ENCODE measurements around the gene CHTF18.

Gene CHTF18

DNA sequence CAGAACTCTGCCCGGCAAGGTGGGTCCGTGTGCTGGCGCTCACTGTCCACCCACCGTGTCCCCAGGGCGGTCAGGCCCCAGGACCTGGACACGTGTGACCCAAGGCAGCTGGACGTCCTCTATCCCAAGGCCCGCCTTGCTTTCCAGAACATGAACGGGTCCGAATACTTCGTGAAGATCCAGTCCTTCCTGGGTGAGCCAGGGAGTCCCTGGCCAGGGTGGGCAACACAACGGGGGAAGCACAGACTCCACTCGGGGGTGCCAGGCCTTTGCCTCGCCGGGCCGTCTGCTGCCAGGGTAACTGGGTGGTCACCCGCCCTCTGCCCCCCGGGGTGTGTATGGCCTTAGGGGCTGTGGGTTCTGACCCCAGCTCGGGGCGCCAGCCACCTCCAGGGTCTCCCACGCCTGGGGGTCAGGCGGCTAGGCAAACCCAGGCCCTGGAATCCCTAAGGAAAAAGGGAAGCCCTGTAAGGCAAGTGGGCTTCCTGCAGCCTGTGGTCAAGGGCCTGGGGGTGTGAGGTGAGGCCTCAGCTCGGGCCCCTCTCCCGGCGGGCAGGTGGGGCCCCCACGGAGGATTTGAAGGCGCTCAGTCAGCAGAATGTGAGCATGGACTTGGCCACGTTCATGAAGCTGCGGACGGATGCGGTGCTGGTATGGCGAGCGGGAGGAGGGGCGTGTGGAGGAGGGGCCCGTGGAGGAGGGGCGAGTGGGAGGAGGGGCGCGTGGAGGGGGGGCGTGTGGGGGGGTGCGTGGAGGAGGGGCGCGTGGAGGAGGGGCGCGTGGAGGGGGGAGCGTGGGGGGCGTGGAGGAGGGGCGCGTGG lies 21.4 kb upstream of the CHTF18 start:
- Histone ChIP-seq H3K4me3 (ENCODE audit: low read depth in 1 of 2, low read length in 2 of 2) (no peak overlapping the region), H3K36me3 (ENCODE audit: control insufficient read depth in 1 of 2, insufficient read depth in 2 of 2, low read length in 2 of 2) (no peaks in the 10 kb centered on the region), H3K27me3 (ENCODE audit: control insufficient read depth in 1 of 2, insufficient read depth in 2 of 2, low read length in 2 of 2) (peaks cover 0 to 3% of the 10 kb centered on the region in 2 donors), H3K9me3 (ENCODE audit: control insufficient read depth in 1 of 2, low read length in 2 of 2) (no peaks in the 10 kb centered on the region), H3K27ac (ENCODE audit: low read depth, low read length) (no peak overlapping the region), H3K4me1 (ENCODE audit: control insufficient read depth in 1 of 2, insufficient read depth in 2 of 2, low read length in 2 of 2) (peaks cover 0 to under 1% of the 10 kb centered on the region in 2 donors), H3K9ac (ENCODE audit: low read depth in 1 of 2, low read length in 2 of 2) (no peak overlapping the region)

DNA sequence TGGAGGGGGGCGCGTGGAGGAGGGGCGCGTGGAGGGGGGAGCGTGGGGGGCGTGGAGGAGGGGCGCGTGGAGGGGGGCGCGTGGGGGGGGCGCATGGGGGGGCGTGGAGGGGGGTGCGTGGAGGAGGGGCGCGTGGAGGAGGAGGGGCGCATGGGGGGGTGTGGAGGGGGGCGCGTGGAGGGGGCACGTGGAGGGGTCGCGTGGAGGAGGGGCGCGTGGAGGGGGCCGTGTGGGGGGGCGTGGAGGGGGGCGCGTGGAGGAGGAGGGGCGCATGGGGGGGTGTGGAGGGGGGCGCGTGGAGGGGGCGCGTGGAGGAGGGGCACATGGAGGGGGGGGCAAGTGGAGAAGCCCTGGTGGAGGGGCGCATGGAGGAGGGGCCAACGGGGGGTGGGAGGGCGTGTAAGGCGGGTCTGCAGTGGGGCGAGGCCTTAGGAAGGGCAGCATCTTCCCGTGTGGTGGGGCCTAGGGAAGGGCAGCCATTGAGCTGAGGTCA lies 20.6 kb upstream of the CHTF18 start:
- no peaks in the 10 kb centered on the region for H3K27me3 ChIP-seq (ENCODE audit: control insufficient read depth in 1 of 2, insufficient read depth in 2 of 2, low read length in 2 of 2)
- no peak overlapping the region for H3K27ac ChIP-seq (ENCODE audit: low read depth, low read length)
- no peaks in the 10 kb centered on the region for H3K9me3 ChIP-seq (ENCODE audit: control insufficient read depth in 1 of 2, low read length in 2 of 2)

DNA sequence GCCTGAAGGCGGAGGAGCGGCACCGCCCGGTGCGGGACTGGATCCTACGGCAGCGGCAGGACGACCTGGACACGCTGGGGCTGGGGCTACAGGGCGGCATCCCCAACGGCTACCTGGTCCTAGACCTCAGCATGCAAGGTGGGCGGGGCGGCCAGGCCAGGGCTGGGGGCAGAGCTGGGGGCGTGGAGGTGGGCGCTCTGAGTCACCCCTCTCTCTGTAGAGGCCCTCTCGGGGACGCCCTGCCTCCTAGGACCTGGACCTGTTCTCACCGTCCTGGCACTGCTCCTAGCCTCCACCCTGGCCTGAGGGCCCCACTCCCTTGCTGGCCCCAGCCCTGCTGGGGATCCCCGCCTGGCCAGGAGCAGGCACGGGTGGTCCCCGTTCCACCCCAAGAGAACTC lies 20.0 kb upstream of the CHTF18 start:
- Histone ChIP-seq H3K4me1 (ENCODE audit: control insufficient read depth in 1 of 2, insufficient read depth in 2 of 2, low read length in 2 of 2) (no peaks in the 10 kb centered on the region), H3K27me3 (ENCODE audit: control insufficient read depth in 1 of 2, insufficient read depth in 2 of 2, low read length in 2 of 2) (no peaks in the 10 kb centered on the region), H3K36me3 (ENCODE audit: control insufficient read depth in 1 of 2, insufficient read depth in 2 of 2, low read length in 2 of 2) (no peaks in the 10 kb centered on the region), H3K27ac (ENCODE audit: low read depth, low read length) (no peak overlapping the region), H3K4me3 (ENCODE audit: low read depth in 1 of 2, low read length in 2 of 2) (no peak overlapping the region), H3K9ac (ENCODE audit: low read depth in 1 of 2, low read length in 2 of 2) (no peak overlapping the region), H3K9me3 (ENCODE audit: control insufficient read depth in 1 of 2, low read length in 2 of 2) (no peaks in the 10 kb centered on the region)

More for the DNA sequence above, 20.6 kb upstream of the CHTF18 start:
- no peaks in the 10 kb centered on the region for H3K4me1 ChIP-seq (ENCODE audit: control insufficient read depth in 1 of 2, insufficient read depth in 2 of 2, low read length in 2 of 2)
- H3K9ac ChIP-seq (ENCODE audit: low read depth in 1 of 2, low read length in 2 of 2) = no peak overlapping the region
- no peaks in the 10 kb centered on the region for H3K36me3 ChIP-seq (ENCODE audit: control insufficient read depth in 1 of 2, insufficient read depth in 2 of 2, low read length in 2 of 2)
- no peak overlapping the region for H3K4me3 ChIP-seq (ENCODE audit: low read depth in 1 of 2, low read length in 2 of 2)

DNA sequence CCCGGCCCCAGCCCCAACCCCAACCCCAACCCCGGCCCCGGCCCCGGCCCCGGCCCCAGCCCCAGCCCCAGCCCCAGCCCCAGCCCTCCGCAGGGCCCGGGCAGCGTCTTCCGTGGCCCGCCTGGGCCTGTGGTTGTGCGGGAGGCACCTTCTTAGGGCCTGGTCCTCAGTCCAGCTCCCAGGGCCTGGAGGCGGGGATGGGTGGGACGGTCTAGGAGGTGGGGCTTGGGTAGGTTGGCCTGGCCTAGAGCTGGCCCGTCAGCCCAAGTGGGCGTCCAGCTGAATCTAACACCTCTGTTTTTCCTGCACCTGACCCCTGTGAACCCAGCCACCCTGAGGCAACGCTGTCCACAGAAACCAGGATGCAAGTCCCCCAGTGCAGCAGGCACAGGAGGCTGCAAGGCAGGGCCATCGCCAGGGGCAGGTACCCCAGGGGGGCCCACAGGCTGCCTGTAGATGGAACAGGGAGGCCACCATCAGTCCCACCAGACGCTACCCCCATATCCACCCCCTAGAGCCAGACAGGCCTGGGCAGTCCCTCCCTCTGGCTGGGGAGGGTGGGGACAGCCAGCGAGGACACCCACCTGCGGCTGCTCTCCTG lies 19.1 kb upstream of the CHTF18 start:
- H3K9ac ChIP-seq (ENCODE audit: low read depth in 1 of 2, low read length in 2 of 2) = no peak overlapping the region
- H3K4me1 ChIP-seq (ENCODE audit: control insufficient read depth in 1 of 2, insufficient read depth in 2 of 2, low read length in 2 of 2) = no peaks in the 10 kb centered on the region
- H3K27ac ChIP-seq (ENCODE audit: low read depth, low read length) = no peak overlapping the region
- H3K36me3 ChIP-seq (ENCODE audit: control insufficient read depth in 1 of 2, insufficient read depth in 2 of 2, low read length in 2 of 2) = no peaks in the 10 kb centered on the region
- no peak overlapping the region for H3K4me3 ChIP-seq (ENCODE audit: low read depth in 1 of 2, low read length in 2 of 2)
- H3K27me3 ChIP-seq (ENCODE audit: control insufficient read depth in 1 of 2, insufficient read depth in 2 of 2, low read length in 2 of 2) = no peaks in the 10 kb centered on the region
- no peaks in the 10 kb centered on the region for H3K9me3 ChIP-seq (ENCODE audit: control insufficient read depth in 1 of 2, low read length in 2 of 2)

DNA sequence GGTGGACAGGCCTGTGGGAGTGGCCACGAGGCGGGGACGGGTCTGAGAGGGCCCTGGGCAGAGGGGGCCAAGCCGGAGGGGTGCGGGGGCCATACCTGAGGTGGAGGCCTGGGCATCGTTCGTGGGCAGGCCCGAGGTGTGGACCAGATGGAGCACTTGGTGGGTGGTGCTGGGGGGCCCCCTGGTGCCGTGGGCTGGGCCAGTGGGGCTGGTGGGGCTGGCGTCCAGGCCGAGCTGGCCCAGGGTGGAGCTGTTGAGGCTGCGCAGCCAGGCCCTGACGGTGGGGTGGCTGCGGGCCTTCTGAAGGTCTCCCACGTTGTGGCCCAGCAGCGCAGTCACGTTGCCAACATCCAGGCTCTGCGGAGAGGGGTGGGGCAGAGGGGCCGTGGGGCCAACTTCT lies 18.5 kb upstream of the CHTF18 start:
- Histone ChIP-seq H3K4me1 (ENCODE audit: control insufficient read depth in 1 of 2, insufficient read depth in 2 of 2, low read length in 2 of 2) (no peaks in the 10 kb centered on the region), H3K9me3 (ENCODE audit: control insufficient read depth in 1 of 2, low read length in 2 of 2) (no peaks in the 10 kb centered on the region), H3K9ac (ENCODE audit: low read depth in 1 of 2, low read length in 2 of 2) (no peak overlapping the region), H3K36me3 (ENCODE audit: control insufficient read depth in 1 of 2, insufficient read depth in 2 of 2, low read length in 2 of 2) (no peaks in the 10 kb centered on the region), H3K27ac (ENCODE audit: low read depth, low read length) (no peak overlapping the region), H3K4me3 (ENCODE audit: low read depth in 1 of 2, low read length in 2 of 2) (no peak overlapping the region), H3K27me3 (ENCODE audit: control insufficient read depth in 1 of 2, insufficient read depth in 2 of 2, low read length in 2 of 2) (no peaks in the 10 kb centered on the region)

- no peaks in the 10 kb centered on the region for H3K27me3 ChIP-seq (ENCODE audit: control insufficient read depth in 1 of 2, insufficient read depth in 2 of 2, low read length in 2 of 2)
- H3K9me3 ChIP-seq (ENCODE audit: control insufficient read depth in 1 of 2, low read length in 2 of 2) = no peaks in the 10 kb centered on the region
- H3K4me3 ChIP-seq (ENCODE audit: low read depth in 1 of 2, low read length in 2 of 2) = no peak overlapping the region
- H3K36me3 ChIP-seq (ENCODE audit: control insufficient read depth in 1 of 2, insufficient read depth in 2 of 2, low read length in 2 of 2) = no peaks in the 10 kb centered on the region
- no peak overlapping the region for H3K9ac ChIP-seq (ENCODE audit: low read depth in 1 of 2, low read length in 2 of 2)
- H3K27ac ChIP-seq (ENCODE audit: low read depth, low read length) = no peak overlapping the region
- no peaks in the 10 kb centered on the region for H3K4me1 ChIP-seq (ENCODE audit: control insufficient read depth in 1 of 2, insufficient read depth in 2 of 2, low read length in 2 of 2)
Measured at GRCh38 chr16:770411-770810, 18.0 kb upstream of the CHTF18 start.

- no peak overlapping the region for H3K4me3 ChIP-seq (ENCODE audit: low read depth in 1 of 2, low read length in 2 of 2)
- no peaks in the 10 kb centered on the region for H3K9me3 ChIP-seq (ENCODE audit: control insufficient read depth in 1 of 2, low read length in 2 of 2)
- H3K27ac ChIP-seq (ENCODE audit: low read depth, low read length) = no peak overlapping the region
- peaks cover 3 to 11% of the 10 kb centered on the region in 2 donors for H3K27me3 ChIP-seq (ENCODE audit: control insufficient read depth in 1 of 2, insufficient read depth in 2 of 2, low read length in 2 of 2)
- no peak overlapping the region for H3K9ac ChIP-seq (ENCODE audit: low read depth in 1 of 2, low read length in 2 of 2)
- no peaks in the 10 kb centered on the region for H3K4me1 ChIP-seq (ENCODE audit: control insufficient read depth in 1 of 2, insufficient read depth in 2 of 2, low read length in 2 of 2)
- no peaks in the 10 kb centered on the region for H3K36me3 ChIP-seq (ENCODE audit: control insufficient read depth in 1 of 2, insufficient read depth in 2 of 2, low read length in 2 of 2)
Measured at GRCh38 chr16:772959-773358, 15.5 kb upstream of the CHTF18 start.

- Histone ChIP-seq H3K4me1 (ENCODE audit: control insufficient read depth in 1 of 2, insufficient read depth in 2 of 2, low read length in 2 of 2) (no peaks in the 10 kb centered on the region), H3K4me3 (ENCODE audit: low read depth in 1 of 2, low read length in 2 of 2) (no peak overlapping the region), H3K9me3 (ENCODE audit: control insufficient read depth in 1 of 2, low read length in 2 of 2) (no peaks in the 10 kb centered on the region), H3K9ac (ENCODE audit: low read depth in 1 of 2, low read length in 2 of 2) (no peak overlapping the region), H3K36me3 (ENCODE audit: control insufficient read depth in 1 of 2, insufficient read depth in 2 of 2, low read length in 2 of 2) (no peaks in the 10 kb centered on the region), H3K27me3 (ENCODE audit: control insufficient read depth in 1 of 2, insufficient read depth in 2 of 2, low read length in 2 of 2) (peaks cover 11 to 20% of the 10 kb centered on the region in 2 donors), H3K27ac (ENCODE audit: low read depth, low read length) (no peak overlapping the region)
Measured at GRCh38 chr16:774086-775001, 14.1 kb upstream of the CHTF18 start.

- H3K4me3 ChIP-seq (ENCODE audit: low read depth in 1 of 2, low read length in 2 of 2) = no peak overlapping the region
- no peaks in the 10 kb centered on the region for H3K36me3 ChIP-seq (ENCODE audit: control insufficient read depth in 1 of 2, insufficient read depth in 2 of 2, low read length in 2 of 2)
- peaks cover 11 to 23% of the 10 kb centered on the region in 2 donors for H3K27me3 ChIP-seq (ENCODE audit: control insufficient read depth in 1 of 2, insufficient read depth in 2 of 2, low read length in 2 of 2)
- H3K4me1 ChIP-seq (ENCODE audit: control insufficient read depth in 1 of 2, insufficient read depth in 2 of 2, low read length in 2 of 2) = no peaks in the 10 kb centered on the region
- no peaks in the 10 kb centered on the region for H3K9me3 ChIP-seq (ENCODE audit: control insufficient read depth in 1 of 2, low read length in 2 of 2)
- H3K27ac ChIP-seq (ENCODE audit: low read depth, low read length) = no peak overlapping the region
- no peak overlapping the region for H3K9ac ChIP-seq (ENCODE audit: low read depth in 1 of 2, low read length in 2 of 2)
Measured at GRCh38 chr16:775236-775796, 13.1 kb upstream of the CHTF18 start.
